Activated CD8-positive, alpha-beta T cell treated with anti-CD3 and anti-CD28 coated beads for 36 hours (primary cell): ENCODE results near the gene PUM1. TPM values are rescaled to one million over a fixed set of nuclear protein-coding genes. Genes with fewer than 3 reads are reported as not detected.
A peak's percentile ranks its signal among the peaks of the same experiment; 100 is the strongest.

Source experiments
- ATAC-seq: fragments of 200-7000 bp; cut with Tn5 transposase; one replicate; pipeline ENCODE4 v1.10.0; 2021; ENCODE audit warnings: mild to moderate bottlenecking, moderate library complexity
- CTCF ChIA-PET: fragments of 350-600 bp; sonication (Branson Sonifier 250); formaldehyde crosslinking; loops from one replicate; lab custom pipeline; 2021; ENCODE audit warnings: antibody characterized with exemption; lab: Charles Lee
- POLR2A ChIA-PET: fragments of 350-600 bp; sonication (Branson Sonifier 250); formaldehyde crosslinking; loops from one replicate; lab custom pipeline; 2021; ENCODE audit warnings: antibody characterized with exemption; lab: Charles Lee
- DNase-seq: peaks from one replicate; pipeline ENCODE4 v3.0.0-alpha.2; 2020
- H3K27ac Mint-ChIP-seq: one replicate; pipeline ENCODE4 v1.8.0; 2021; ENCODE audit warnings: mild to moderate bottlenecking, mixed read lengths
- H3K27me3 Mint-ChIP-seq: one replicate; pipeline ENCODE4 v1.8.0; 2021; ENCODE audit warnings: mixed read lengths
- H3K36me3 Mint-ChIP-seq: one replicate; pipeline ENCODE4 v1.8.0; 2021; ENCODE audit warnings: low read depth, mixed read lengths
- H3K4me1 Mint-ChIP-seq: one replicate; pipeline ENCODE4 v1.8.0; 2021; ENCODE audit warnings: low read depth, mixed read lengths
- H3K4me3 Mint-ChIP-seq: one replicate; pipeline ENCODE4 v1.8.0; 2021; ENCODE audit warnings: mild to moderate bottlenecking, moderate library complexity, mixed read lengths
- H3K9me3 Mint-ChIP-seq: one replicate; pipeline ENCODE4 v1.8.0; 2021; ENCODE audit warnings: mixed read lengths
- intact Hi-C: fragments of 100-400 bp; cut with micrococcal nuclease; formaldehyde crosslinking; loops from one replicate; pipeline ENCODE4 v1.10.0; 2022
- total RNA-seq, 2 experiments: library from RNA; stranded (reverse); gene quantifications; one replicate each; pipeline ENCODE4 v1.2.3, GENCODE V29; 2021
- TF ChIP-seq, protein P1 (sequence below): fragments of 200-600 bp; IDR thresholded peaks from one replicate; pipeline ENCODE4 v1.8.0; 2022; ENCODE audit warnings: antibody characterized with exemption, mild to moderate bottlenecking

PUM1 gene
- total RNA-seq, 2 experiments from 2014 or later = 98.0 to 99.0 TPM

DNA sequence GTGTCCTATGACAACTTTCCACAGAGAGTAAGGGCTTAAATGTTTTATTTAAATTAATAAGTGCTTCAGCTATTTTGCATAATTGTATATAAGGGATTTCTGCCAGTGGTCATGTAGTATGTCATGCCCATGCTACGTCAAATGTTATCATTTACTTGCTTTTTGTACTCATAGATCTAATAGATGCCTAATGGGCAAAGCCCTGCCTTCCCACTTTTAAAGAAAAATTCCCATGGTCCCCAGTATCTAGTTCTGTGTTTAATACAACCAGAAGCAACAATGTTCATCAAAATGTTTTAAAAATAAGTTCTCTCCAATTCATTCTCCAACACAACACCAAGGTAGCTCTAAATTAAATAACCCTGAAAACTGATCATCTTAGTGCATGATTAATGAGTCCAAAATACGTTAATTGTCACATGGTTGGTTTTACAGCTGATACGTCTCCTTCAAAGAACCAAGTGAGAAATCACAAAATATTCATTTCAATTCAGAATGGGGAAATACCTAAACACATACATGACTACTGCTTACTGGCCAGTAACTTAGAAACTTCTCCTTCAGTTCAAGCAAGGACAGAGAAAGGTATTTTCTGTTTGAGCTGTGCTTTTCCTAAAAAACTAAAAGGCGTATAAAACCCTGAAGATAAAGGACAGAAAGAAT is 107.8 kb downstream of the PUM1 start:
- TF ChIP-seq, protein P1, sequence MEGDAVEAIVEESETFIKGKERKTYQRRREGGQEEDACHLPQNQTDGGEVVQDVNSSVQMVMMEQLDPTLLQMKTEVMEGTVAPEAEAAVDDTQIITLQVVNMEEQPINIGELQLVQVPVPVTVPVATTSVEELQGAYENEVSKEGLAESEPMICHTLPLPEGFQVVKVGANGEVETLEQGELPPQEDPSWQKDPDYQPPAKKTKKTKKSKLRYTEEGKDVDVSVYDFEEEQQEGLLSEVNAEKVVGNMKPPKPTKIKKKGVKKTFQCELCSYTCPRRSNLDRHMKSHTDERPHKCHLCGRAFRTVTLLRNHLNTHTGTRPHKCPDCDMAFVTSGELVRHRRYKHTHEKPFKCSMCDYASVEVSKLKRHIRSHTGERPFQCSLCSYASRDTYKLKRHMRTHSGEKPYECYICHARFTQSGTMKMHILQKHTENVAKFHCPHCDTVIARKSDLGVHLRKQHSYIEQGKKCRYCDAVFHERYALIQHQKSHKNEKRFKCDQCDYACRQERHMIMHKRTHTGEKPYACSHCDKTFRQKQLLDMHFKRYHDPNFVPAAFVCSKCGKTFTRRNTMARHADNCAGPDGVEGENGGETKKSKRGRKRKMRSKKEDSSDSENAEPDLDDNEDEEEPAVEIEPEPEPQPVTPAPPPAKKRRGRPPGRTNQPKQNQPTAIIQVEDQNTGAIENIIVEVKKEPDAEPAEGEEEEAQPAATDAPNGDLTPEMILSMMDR = no peak
- peaks cover 34% of the 10 kb centered on the region for H3K4me1 Mint-ChIP-seq
- no peaks in the 10 kb centered on the region for H3K9me3 Mint-ChIP-seq
- intact Hi-C loops = no loop called here
- CTCF ChIA-PET = interaction anchor here (0.9 to 1.5 kb wide), 6 partner anchors 9 to 239 kb away, joined by 3 to 5 read pairs (median 4); no protein-coding TSS in a partner anchor
- no peak for DNase-seq
- no peak for ATAC-seq
- H3K27me3 Mint-ChIP-seq = no peaks in the 10 kb centered on the region
- peak overlapping the region; percentile 37 for H3K27ac Mint-ChIP-seq
- peaks cover 62% of the 10 kb centered on the region for H3K36me3 Mint-ChIP-seq
- H3K4me3 Mint-ChIP-seq = no peak overlapping the region
- POLR2A ChIA-PET = interaction anchor here (0.6 kb wide), 1 partner anchor 536 kb away, joined by 3 read pairs; no protein-coding TSS in a partner anchor

DNA sequence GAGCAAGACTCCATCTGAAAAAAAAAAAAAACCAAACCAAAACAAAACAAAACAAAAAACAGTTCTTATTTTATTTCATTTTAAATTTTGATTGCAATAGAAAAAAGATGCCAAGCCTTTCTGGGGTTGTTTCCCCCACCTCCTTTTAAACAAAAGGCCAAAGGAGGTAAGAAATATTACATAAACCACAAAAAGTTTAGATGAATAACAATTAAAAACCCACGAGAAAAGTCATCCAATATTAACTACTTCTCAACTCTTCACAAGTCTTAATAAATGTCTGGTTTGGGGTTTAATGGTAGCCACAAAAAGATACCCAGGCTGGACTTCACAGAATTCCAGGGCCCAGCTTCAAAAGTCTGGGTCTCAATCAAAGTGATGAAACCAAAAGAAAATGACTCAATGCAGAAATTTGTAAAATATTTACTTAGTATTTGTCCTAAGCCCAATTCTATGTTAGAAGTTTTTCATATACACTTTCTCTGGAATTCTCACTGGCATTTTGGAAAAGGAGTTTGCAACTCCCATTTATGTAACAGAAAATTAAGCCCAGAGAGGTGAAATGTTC is 110.0 kb downstream of the PUM1 start:
- intact Hi-C loops = no loop called here
- Mint-ChIP-seq H3K27ac (no peak overlapping the region), H3K4me3 (no peak overlapping the region), H3K36me3 (peaks cover 64% of the 10 kb centered on the region), H3K4me1 (peaks cover 37% of the 10 kb centered on the region), H3K9me3 (no peaks in the 10 kb centered on the region), H3K27me3 (no peaks in the 10 kb centered on the region)
- TF ChIP-seq, protein P1 = no peak
- ATAC-seq (no peak), DNase-seq (no peak)
- ChIA-PET CTCF (no interaction called here), POLR2A (no interaction called here)

DNA sequence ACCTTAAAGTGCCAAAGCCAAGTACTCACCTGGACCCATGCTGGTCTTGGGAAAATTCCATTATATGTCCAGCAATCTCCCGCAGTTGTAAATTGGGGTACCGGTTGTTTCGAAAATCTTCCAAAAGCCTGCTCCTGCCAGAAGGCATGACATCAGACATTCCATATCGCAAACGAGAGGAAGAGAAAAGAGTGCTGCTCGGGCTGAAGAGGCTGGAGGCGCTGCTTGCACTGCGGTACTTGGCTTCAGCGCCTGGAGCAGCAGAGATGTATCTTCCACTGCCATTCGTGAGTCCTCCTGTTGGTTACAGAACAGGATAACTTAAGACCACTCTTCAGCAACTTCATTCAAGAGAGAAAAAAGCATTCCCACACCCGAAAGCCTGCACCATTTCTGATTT is 111.8 kb downstream of the PUM1 start:
- ATAC-seq = no peak
- H3K36me3 Mint-ChIP-seq = peaks cover 63% of the 10 kb centered on the region
- intact Hi-C loops = no loop called here
- TF ChIP-seq, protein P1 = no peak
- CTCF ChIA-PET = no interaction called here
- DNase-seq = no peak
- peaks cover 30% of the 10 kb centered on the region for H3K4me1 Mint-ChIP-seq
- no peaks in the 10 kb centered on the region for H3K27me3 Mint-ChIP-seq
- no peak overlapping the region for H3K27ac Mint-ChIP-seq
- no peak overlapping the region for H3K4me3 Mint-ChIP-seq
- POLR2A ChIA-PET = no interaction called here
- no peaks in the 10 kb centered on the region for H3K9me3 Mint-ChIP-seq

DNA sequence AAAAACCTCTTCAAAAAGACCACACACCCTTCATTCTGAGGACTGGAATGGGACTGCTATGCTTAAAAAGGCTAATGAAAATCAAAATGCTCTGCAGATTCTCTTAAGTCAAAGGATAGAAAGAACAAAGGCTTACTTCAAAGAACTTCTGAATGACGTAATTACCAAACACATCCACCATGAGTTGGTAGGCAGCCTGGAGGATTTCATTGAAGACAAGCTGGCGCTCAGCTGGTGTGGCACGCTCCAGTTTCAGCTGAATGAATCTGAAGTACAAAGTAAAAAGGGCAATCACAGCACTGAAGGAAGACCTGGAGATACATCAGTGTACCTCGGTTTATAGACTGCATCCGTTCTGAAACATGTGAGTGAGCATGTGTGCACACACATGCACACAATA is 113.4 kb downstream of the PUM1 start:
- H3K27ac Mint-ChIP-seq = peak overlapping the region; percentile 58
- TF ChIP-seq, protein P1 = no peak
- POLR2A ChIA-PET = interaction anchor here (1.0 kb wide), 1 partner anchor 57 kb away, joined by 3 read pairs; no protein-coding TSS in a partner anchor
- no peak for DNase-seq
- H3K9me3 Mint-ChIP-seq = no peaks in the 10 kb centered on the region
- no peaks in the 10 kb centered on the region for H3K27me3 Mint-ChIP-seq
- peaks cover 23% of the 10 kb centered on the region for H3K4me1 Mint-ChIP-seq
- peak; percentile 10 for ATAC-seq
- intact Hi-C loops = no loop called here
- no peak overlapping the region for H3K4me3 Mint-ChIP-seq
- CTCF ChIA-PET = interaction anchor here (1.5 kb wide), 1 partner anchor 150 kb away, joined by 3 read pairs; no protein-coding TSS in a partner anchor
- peaks cover 65% of the 10 kb centered on the region for H3K36me3 Mint-ChIP-seq

DNA sequence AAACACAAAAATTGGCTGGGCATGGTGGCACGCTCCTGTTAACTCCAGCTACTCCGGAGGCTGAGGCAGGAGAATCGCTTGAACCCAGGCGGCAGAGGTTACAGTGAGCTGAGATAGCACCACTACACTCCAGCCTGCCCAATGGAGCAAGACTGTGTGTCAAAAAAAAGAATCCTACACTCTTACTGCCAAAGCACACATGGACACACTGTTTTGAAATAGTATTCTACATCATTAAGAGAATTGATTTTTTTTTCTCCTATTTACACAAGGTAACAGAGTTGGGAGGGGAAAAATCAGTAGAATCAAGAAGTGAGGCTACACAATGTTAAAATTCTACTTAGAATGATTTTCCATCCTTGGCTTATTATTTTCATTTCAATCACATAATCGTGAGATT is 114.8 kb downstream of the PUM1 start:
- ATAC-seq (no peak), DNase-seq (no peak)
- H3K4me1 Mint-ChIP-seq = peaks cover 23% of the 10 kb centered on the region
- H3K27ac Mint-ChIP-seq = no peak overlapping the region
- no peak overlapping the region for H3K4me3 Mint-ChIP-seq
- POLR2A ChIA-PET = no interaction called here
- TF ChIP-seq, protein P1 = no peak
- CTCF ChIA-PET = no interaction called here
- H3K27me3 Mint-ChIP-seq = no peaks in the 10 kb centered on the region
- H3K9me3 Mint-ChIP-seq = no peaks in the 10 kb centered on the region
- intact Hi-C loops = no loop called here
- H3K36me3 Mint-ChIP-seq = peaks cover 61% of the 10 kb centered on the region
